H1 (cell line): ENCODE results near the gene ADIPOQ. TPM values are rescaled to one million over a fixed set of nuclear protein-coding genes. Genes with fewer than 3 reads are reported as not detected.

Experiments used
- CTCF ChIA-PET: fragments of 300-600 bp; sonication (Branson Sonifier 250); formaldehyde crosslinking; loops from one replicate; lab custom pipeline; 2021; ENCODE audit not compliant: partially characterized antibody; lab: Charles Lee
- POLR2A ChIA-PET: fragments of 300-600 bp; sonication (Branson Sonifier 250); formaldehyde crosslinking; loops from one replicate; lab custom pipeline; 2021; ENCODE audit warnings: inconsistent platforms; ENCODE audit not compliant: partially characterized antibody; lab: Charles Lee
- DNase-seq, 2 experiments: peaks; one replicate each; pipeline versions ENCODE4 v3.0.0 to v3.0.0-alpha.2; 2010 to 2022; ENCODE audit warnings: low spot score in 2 of 2, low read depth in 1 of 2, mixed read lengths in 1 of 2
- FAIRE-seq: peaks from 2 replicates; lab custom pipeline; 2011; peaks lifted over from hg19 to GRCh38; lab: Jason Lieb, UNC
- H2AFZ ChIP-seq: 2 replicates; pipeline ENCODE4 v1.8.1; 2012; ENCODE audit warnings: low read length, inconsistent platforms
- H2AK5ac ChIP-seq: 2 replicates; pipeline ENCODE4 v1.6.1; 2013; ENCODE audit warnings: low read depth, low read length
- H2BK120ac ChIP-seq: replicated peaks from 2 replicates; pipeline ENCODE3; 2013; ENCODE audit warnings: low read depth, low read length, inconsistent platforms
- H2BK12ac ChIP-seq: 2 replicates; pipeline ENCODE4 v1.6.1; 2013; ENCODE audit warnings: low read depth, low read length
- H2BK15ac ChIP-seq: 2 replicates; pipeline ENCODE4 v1.6.1; 2013; ENCODE audit warnings: low read length
- H2BK20ac ChIP-seq: 2 replicates; pipeline ENCODE4 v1.6.1; 2013; ENCODE audit warnings: low read length
- H2BK5ac ChIP-seq: 2 replicates; pipeline ENCODE4 v1.6.1; 2013; ENCODE audit warnings: low read depth, low read length
- H3K14ac ChIP-seq: 2 replicates; pipeline ENCODE4 v1.6.1; 2013; ENCODE audit warnings: inconsistent platforms; ENCODE audit not compliant: insufficient read length
- H3K18ac ChIP-seq: 2 replicates; pipeline ENCODE4 v1.6.1; 2013; ENCODE audit warnings: low read length; ENCODE audit errors: extremely low read depth
- H3K23ac ChIP-seq: 2 replicates; pipeline ENCODE4 v1.6.1; 2013; ENCODE audit warnings: inconsistent platforms; ENCODE audit not compliant: insufficient read length
- H3K23me2 ChIP-seq: 2 replicates; pipeline ENCODE4 v1.6.1; 2013; ENCODE audit warnings: low read depth, low read length
- H3K27ac ChIP-seq: 2 replicates; pipeline ENCODE4 v1.6.1; 2011; ENCODE audit warnings: low read depth, low read length, inconsistent platforms
- H3K27me3 ChIP-seq, 4 experiments: replicated peaks in 1 of 4; 1 replicate in 1 of 4; 2 replicates in 3 of 4; pipeline versions ENCODE4 v1.6.1 to v1.8.1; 2011 to 2013; ENCODE audit warnings: low read length in 3 of 4, mild to moderate bottlenecking in 3 of 4, inconsistent platforms in 2 of 4, mixed read lengths in 2 of 4, moderate library complexity in 1 of 4; ENCODE audit not compliant: control insufficient read depth in 3 of 4, insufficient read depth in 3 of 4; ENCODE audit errors: extremely low read depth in 1 of 4
- H3K36me3 ChIP-seq, 4 experiments: 2 replicates each; pipeline versions ENCODE4 v1.6.1 to v1.8.1; 2011 to 2013; ENCODE audit warnings: mild to moderate bottlenecking in 4 of 4, low read length in 3 of 4, moderate library complexity in 2 of 4, control low read depth in 1 of 4, inconsistent platforms in 1 of 4; ENCODE audit not compliant: insufficient read depth in 4 of 4, control insufficient read depth in 2 of 4
- H3K4ac ChIP-seq: replicated peaks from 2 replicates; pipeline ENCODE3; 2013; ENCODE audit warnings: low read length, low read depth, mixed read lengths, inconsistent platforms; ENCODE audit not compliant: insufficient read length
- H3K4me1 ChIP-seq, 4 experiments: replicated peaks in 1 of 4; 1 replicate in 1 of 4; 2 replicates in 3 of 4; pipeline versions ENCODE4 v1.6.1 to v1.8.1; 2011 to 2013; ENCODE audit warnings: low read length in 3 of 4, inconsistent platforms in 2 of 4, mixed read lengths in 1 of 4; ENCODE audit not compliant: insufficient read depth in 4 of 4, control insufficient read depth in 3 of 4
- H3K4me2 ChIP-seq, 2 experiments: 2 replicates each; pipeline versions ENCODE4 v1.6.1 to v1.8.1; 2011 to 2013; ENCODE audit warnings: low read depth in 2 of 2, low read length in 2 of 2, control low read depth in 1 of 2, inconsistent platforms in 1 of 2, mild to moderate bottlenecking in 1 of 2; ENCODE audit not compliant: insufficient read depth in 1 of 2
- H3K4me3 ChIP-seq, 4 experiments: fragments of 200-600, 300-600 bp in 1 of 4; sonication (generic), shearing (Covaris generic), sonication (Bioruptor Twin) in 1 of 4; 2 replicates each; pipeline versions ENCODE4 v1.5.1 to v1.8.1; 2011 to 2016; ENCODE audit warnings: low read length in 4 of 4, low read depth in 3 of 4, control low read depth in 2 of 4, inconsistent platforms in 2 of 4, mild to moderate bottlenecking in 2 of 4, mixed read lengths in 1 of 4, moderate library complexity in 1 of 4; ENCODE audit not compliant: insufficient read depth in 2 of 4; ENCODE audit errors: extremely low read depth in 1 of 4
- H3K56ac ChIP-seq: replicated peaks from 2 replicates; pipeline ENCODE3; 2013; ENCODE audit warnings: low read depth, mild to moderate bottlenecking, mixed read lengths, low read length, inconsistent platforms; ENCODE audit not compliant: insufficient read length
- H3K79me1 ChIP-seq: 2 replicates; pipeline ENCODE4 v1.6.1; 2013; ENCODE audit warnings: low read depth, low read length, control low read depth
- H3K79me2 ChIP-seq, 2 experiments: 2 replicates each; pipeline versions ENCODE4 v1.6.1 to v1.8.1; 2012 to 2013; ENCODE audit warnings: low read length in 2 of 2, mild to moderate bottlenecking in 2 of 2, inconsistent platforms in 1 of 2; ENCODE audit not compliant: insufficient read depth in 2 of 2, control insufficient read depth in 1 of 2
- H3K9ac ChIP-seq, 4 experiments: replicated peaks in 1 of 4; 1 replicate in 1 of 4; 2 replicates in 3 of 4; pipeline versions ENCODE4 v1.6.1 to v1.8.1; 2011 to 2013; ENCODE audit warnings: low read depth in 3 of 4, low read length in 3 of 4, control low read depth in 2 of 4, mild to moderate bottlenecking in 2 of 4, moderate library complexity in 2 of 4, inconsistent platforms in 1 of 4; ENCODE audit errors: extremely low read depth in 1 of 4
- H3K9me3 ChIP-seq, 2 experiments: 2 replicates each; pipeline versions ENCODE4 v1.6.1 to v1.8.1; 2012 to 2013; ENCODE audit warnings: mild to moderate bottlenecking in 2 of 2, moderate library complexity in 2 of 2, control low read depth in 1 of 2, inconsistent platforms in 1 of 2, low read depth in 1 of 2, low read length in 1 of 2, mixed read lengths in 1 of 2; ENCODE audit not compliant: insufficient read depth in 2 of 2
- H4K20me1 ChIP-seq, 2 experiments: replicated peaks in 1 of 2; 2 replicates each; pipeline versions ENCODE3 to v1.8.1; 2011 to 2013; ENCODE audit warnings: inconsistent platforms in 2 of 2, low read length in 2 of 2, mild to moderate bottlenecking in 1 of 2; ENCODE audit not compliant: insufficient read depth in 2 of 2, control insufficient read depth in 1 of 2
- H4K5ac ChIP-seq: 2 replicates; pipeline ENCODE4 v1.6.1; 2013; ENCODE audit warnings: low read length, low read depth, mixed read lengths, inconsistent platforms; ENCODE audit not compliant: insufficient read length
- H4K8ac ChIP-seq: 2 replicates; pipeline ENCODE4 v1.8.0; 2013; ENCODE audit warnings: mild to moderate bottlenecking, moderate library complexity, low read length, inconsistent platforms; ENCODE audit not compliant: insufficient read depth; ENCODE audit errors: extremely low read depth
- H4K91ac ChIP-seq: replicated peaks from 2 replicates; pipeline ENCODE3; 2013; ENCODE audit warnings: low read length, mixed read lengths, inconsistent platforms; ENCODE audit not compliant: insufficient read length
- BACH1 ChIP-seq: IDR thresholded peaks from 2 replicates; pipeline ENCODE4 v1.6.1; 2012; ENCODE audit warnings: low read length, improper control_type of control experiment
- CHD2 ChIP-seq: IDR thresholded peaks from 2 replicates; pipeline ENCODE4 v1.6.1; 2012; ENCODE audit warnings: low read length, improper control_type of control experiment
- HDAC2 ChIP-seq, 2 experiments: fragments of 300-600 bp in 1 of 2; sonication (generic) in 1 of 2; IDR thresholded peaks; 2 replicates each; pipeline ENCODE4 v1.6.1; 2011 to 2012; ENCODE audit warnings: low read depth in 2 of 2, low read length in 2 of 2, mild to moderate bottlenecking in 2 of 2, moderate library complexity in 2 of 2, borderline replicate concordance in 1 of 2, inconsistent platforms in 1 of 2
- JUN ChIP-seq: IDR thresholded peaks from 2 replicates; pipeline ENCODE4 v1.6.1; 2011; ENCODE audit warnings: low read depth, mild to moderate bottlenecking, improper control_type of control experiment, low read length
- KDM1A ChIP-seq: fragments of 200-600, 300-600 bp; sonication (generic); IDR thresholded peaks from 2 replicates; pipeline ENCODE4 v1.7.1; 2016; ENCODE audit warnings: mild to moderate bottlenecking, low read length, borderline replicate concordance
- KDM5A ChIP-seq: fragments of 200-600 bp; IDR thresholded peaks from 2 replicates; pipeline ENCODE4 v1.7.1; 2012; ENCODE audit warnings: mild to moderate bottlenecking, low read length, inconsistent platforms, mixed read lengths
- NRF1 ChIP-seq: IDR thresholded peaks from 2 replicates; pipeline ENCODE4 v1.6.1; 2011; ENCODE audit warnings: mild to moderate bottlenecking, low read depth, low read length, improper control_type of control experiment
- POU5F1 ChIP-seq: IDR thresholded peaks from 2 replicates; pipeline ENCODE4 v1.6.1; 2011; ENCODE audit warnings: low read depth, mild to moderate bottlenecking, low read length, moderate library complexity
- RAD21 ChIP-seq, 2 experiments: IDR thresholded peaks in 1 of 2; conservative IDR thresholded peaks in 1 of 2; 2 replicates each; pipeline ENCODE4 v1.6.1; 2011; ENCODE audit warnings: low read depth in 2 of 2, low read length in 2 of 2, improper control_type of control experiment in 1 of 2, inconsistent platforms in 1 of 2, mild to moderate bottlenecking in 1 of 2, moderate library complexity in 1 of 2
- SAP30 ChIP-seq: fragments of 300-600 bp; sonication (generic); IDR thresholded peaks from 2 replicates; pipeline ENCODE4 v1.7.1; 2012; ENCODE audit warnings: low read length, moderate library complexity, mild to moderate bottlenecking, inconsistent platforms; ENCODE audit not compliant: insufficient read depth, insufficient replicate concordance
- SIX5 ChIP-seq: IDR thresholded peaks from 2 replicates; pipeline ENCODE4 v1.6.1; 2011; ENCODE audit warnings: mild to moderate bottlenecking, low read depth, low read length
- SRF ChIP-seq: IDR thresholded peaks from 2 replicates; pipeline ENCODE4 v1.6.1; 2011; ENCODE audit warnings: mild to moderate bottlenecking, low read depth, low read length, moderate library complexity
- TCF12 ChIP-seq: IDR thresholded peaks from 2 replicates; pipeline ENCODE4 v1.6.1; 2011; ENCODE audit warnings: low read depth, mild to moderate bottlenecking, low read length
- YY1 ChIP-seq: IDR thresholded peaks from 2 replicates; pipeline ENCODE4 v1.6.1; 2011; ENCODE audit warnings: low read depth, mild to moderate bottlenecking, low read length
- ZNF274 ChIP-seq: IDR thresholded peaks from 2 replicates; pipeline ENCODE4 v1.7.0; 2012; ENCODE audit warnings: low read length, borderline replicate concordance; ENCODE audit errors: extremely low read depth
- WGBS, 2 experiments: shearing (Covaris generic) in 1 of 2; methylation state at CpG; one replicate each; pipeline versions ENCODE4 v1.1.6 to v1.1.7; 2013 to 2015; ENCODE audit warnings: low lambda C conversion rate in 2 of 2, mixed read lengths in 2 of 2, inconsistent platforms in 1 of 2, low coverage in 1 of 2, missing lambda C conversion rate in 1 of 2; ENCODE audit not compliant: insufficient replicate concordance in 2 of 2, insufficient coverage in 1 of 2, insufficient read length in 1 of 2; ENCODE audit errors: extremely low coverage in 1 of 2, missing lambda C conversion rate in 1 of 2; 5-methylcytosine and 5-hydroxymethylcytosine counted together
- polyA plus RNA-seq, 7 experiments: library from polyadenylated mRNA; depleted of rRNA in 3 of 7; stranded (reverse) in 5 of 7; unstranded in 2 of 7; fragments of >200 nt in 5 of 7; fragments of 200-250 nt in 2 of 7; gene quantifications; 1 replicate in 5 of 7; 2 replicates in 1 of 7; 4 replicates in 1 of 7; pipeline versions ENCODE4 v1.2.1 to v1.2.3, GENCODE V29; 2011 to 2013; ENCODE audit warnings: missing spikeins in 2 of 7, mixed read lengths in 2 of 7
- total RNA-seq: library from RNA; stranded (reverse); fragmentation: NEBNext Ultra II Directional; extraction: Animal tissue kit (Norgen Biotek cat#: 25700); gene quantifications from 2 replicates; pipeline ENCODE4 v1.2.1, GENCODE V29; 2021

ADIPOQ gene
- total and polyA plus RNA-seq, 2 of the 8 experiments (the other 6 are each of a cell fraction or from before 2014, with no cell fraction given): not detected

DNA sequence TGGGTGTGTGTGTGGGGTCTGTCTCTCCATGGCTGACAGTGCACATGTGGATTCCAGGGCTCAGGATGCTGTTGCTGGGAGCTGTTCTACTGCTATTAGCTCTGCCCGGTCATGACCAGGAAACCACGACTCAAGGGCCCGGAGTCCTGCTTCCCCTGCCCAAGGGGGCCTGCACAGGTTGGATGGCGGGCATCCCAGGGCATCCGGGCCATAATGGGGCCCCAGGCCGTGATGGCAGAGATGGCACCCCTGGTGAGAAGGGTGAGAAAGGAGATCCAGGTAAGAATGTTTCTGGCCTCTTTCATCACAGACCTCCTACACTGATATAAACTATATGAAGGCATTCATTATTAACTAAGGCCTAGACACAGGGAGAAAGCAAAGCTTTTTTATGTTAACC, 10.5 kb downstream of the ADIPOQ start:
- no peaks in the 10 kb centered on the region for H3K23me2 ChIP-seq
- no peaks in the 10 kb centered on the region for H3K4me1 ChIP-seq
- no peak overlapping the region for H3K27ac ChIP-seq
- ChIA-PET POLR2A (no interaction called here), CTCF (interaction anchor here (0.5 to 1.8 kb wide), 4 partner anchors 78 to 312 kb away, joined by 3 to 6 read pairs (median 4); no protein-coding TSS in a partner anchor)
- H3K14ac ChIP-seq: no peak overlapping the region
- H2AFZ ChIP-seq: no peak overlapping the region
- no peak overlapping the region for H2BK15ac ChIP-seq
- H2BK20ac ChIP-seq: no peak overlapping the region
- DNase-seq (no peak), FAIRE-seq (no peak)
- H3K23ac ChIP-seq: no peak overlapping the region
- no peak overlapping the region for H4K91ac ChIP-seq
- 93% methylated on average over 6 of the region's 6 CpGs; no CpG with 5 or more reads in 1 of the 2 experiments for WGBS, 2 experiments
- 0 out of 8 replicates have a peak, but pooled peaks cover 0 to 2% (median 0%) of the 10 kb centered on the region in 4 experiments for H3K36me3 ChIP-seq
- no peaks in the 10 kb centered on the region for H3K27me3 ChIP-seq
- H3K4me2 ChIP-seq: no peak overlapping the region
- H3K79me2 ChIP-seq: no peaks in the 10 kb centered on the region
- no peak overlapping the region for H4K5ac ChIP-seq
- no peak overlapping the region for H3K4ac ChIP-seq
- no peaks in the 10 kb centered on the region for H4K20me1 ChIP-seq
- H2AK5ac ChIP-seq: no peak overlapping the region
- no peaks in the 10 kb centered on the region for H3K79me1 ChIP-seq
- H2BK12ac ChIP-seq: no peak overlapping the region
- H3K4me3 ChIP-seq: no peak overlapping the region
- H4K8ac ChIP-seq: no peak overlapping the region
- H2BK5ac ChIP-seq: no peak overlapping the region
- H3K9me3 ChIP-seq: no peaks in the 10 kb centered on the region
- H3K9ac ChIP-seq: no peak overlapping the region
- H3K56ac ChIP-seq: no peak overlapping the region
- no peak overlapping the region for H2BK120ac ChIP-seq
- no peak overlapping the region for H3K18ac ChIP-seq
- TF ChIP-seq JUN: no peak
- no peak for TF ChIP-seq YY1
- no peak for TF ChIP-seq HDAC2 (IDR thresholded peaks at IDR 0.05; ENCODE audit: borderline replicate concordance in 1 of 2, low read depth in 2 of 2, low read length in 2 of 2)
- no peak for TF ChIP-seq RAD21 (IDR thresholded peaks at IDR 0.05 in 1 of 2, conservative IDR thresholded peaks at IDR 0.05 in 1 of 2; ENCODE audit: low read depth in 2 of 2, low read length in 2 of 2)
- no peak for TF ChIP-seq SRF
- TF ChIP-seq KDM1A: no peak
- no peak for TF ChIP-seq TCF12
- no peak for TF ChIP-seq CHD2
- no peak for TF ChIP-seq POU5F1
- no peak for TF ChIP-seq ZNF274
- no peak for TF ChIP-seq KDM5A
- no peak for TF ChIP-seq SAP30
- no peak for TF ChIP-seq SIX5
- TF ChIP-seq BACH1: no peak
- TF ChIP-seq NRF1: no peak
